Stimulated activated CD4-positive, alpha-beta T cell treated with anti-CD3 and anti-CD28 coated beads, Interleukin-4, amount 100 ng/mL, for 24 hours (primary cell): ENCODE data around the gene RIPK4.

ENCODE experiments used
- DNase-seq: peaks from one replicate; pipeline ENCODE4 v3.0.0-alpha.2; 2020

Gene RIPK4

DNA sequence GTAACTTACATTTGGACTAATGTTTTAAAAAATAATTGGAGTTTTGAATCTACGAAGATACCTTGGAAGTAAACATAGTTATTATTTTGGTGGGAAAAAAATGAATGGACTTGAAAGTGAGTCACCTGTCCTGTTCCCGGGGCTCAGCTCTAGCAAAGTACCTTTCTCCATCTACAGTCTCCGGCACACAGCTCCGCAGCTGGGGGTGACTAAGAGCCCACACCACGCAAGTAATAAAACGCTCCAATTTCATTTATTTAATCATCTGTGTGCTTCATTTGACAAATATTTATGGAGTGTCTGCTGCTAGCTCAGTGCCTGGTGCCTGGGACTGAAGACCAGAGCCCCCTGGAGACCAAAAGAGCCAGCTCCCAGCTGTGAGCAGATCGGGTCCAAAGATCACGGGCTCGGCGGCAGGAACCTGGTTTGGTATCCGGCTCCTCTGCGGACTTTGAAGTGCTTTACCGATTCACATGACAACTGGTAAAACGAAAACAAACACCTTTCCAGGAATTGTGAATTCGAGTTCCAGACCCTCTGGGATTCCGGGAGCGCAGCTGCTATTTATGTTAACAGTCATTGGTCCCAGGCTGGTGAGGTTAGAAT is 1.7 kb upstream of the RIPK4 start:
- no peak for DNase-seq

- no peak for DNase-seq
Measured at GRCh38 chr21:41767606-41768436, 969 bp upstream of the RIPK4 start.

GRCh38 chr21:41765973-41766882 is 624 bp downstream of the RIPK4 start:
- DNase-seq, result no peak

- no peak for DNase-seq
Measured at GRCh38 chr21:41765420-41765821, 1.4 kb downstream of the RIPK4 start.

GRCh38 chr21:41764558-41765419 is 2.1 kb downstream of the RIPK4 start:
- DNase-seq, result no peak

- DNase-seq, result no peak
Measured at GRCh38 chr21:41763996-41764395, 2.9 kb downstream of the RIPK4 start.

- DNase-seq, result no peak
Measured at GRCh38 chr21:41763398-41763931, 3.4 kb downstream of the RIPK4 start.

DNA sequence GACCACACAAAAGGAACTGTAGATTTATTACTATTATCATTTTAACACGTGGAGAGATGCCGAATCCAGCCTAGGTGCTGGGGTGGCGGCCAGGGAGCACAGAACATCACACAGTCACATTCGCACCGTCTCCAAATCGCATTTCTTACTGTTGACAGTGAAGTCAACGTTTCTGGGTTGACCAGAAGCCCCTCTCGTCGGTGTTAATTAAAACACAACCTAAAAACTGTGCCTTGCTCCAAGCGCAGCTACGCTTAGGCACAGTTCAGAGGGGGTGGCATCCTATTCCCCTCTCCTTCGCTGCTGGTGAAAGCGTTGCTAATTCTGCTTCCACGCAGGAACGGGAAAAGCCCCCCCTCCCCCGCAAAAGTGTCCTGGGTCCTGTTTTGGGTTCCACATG is 4.1 kb downstream of the RIPK4 start:
- DNase-seq, result no peak

DNA sequence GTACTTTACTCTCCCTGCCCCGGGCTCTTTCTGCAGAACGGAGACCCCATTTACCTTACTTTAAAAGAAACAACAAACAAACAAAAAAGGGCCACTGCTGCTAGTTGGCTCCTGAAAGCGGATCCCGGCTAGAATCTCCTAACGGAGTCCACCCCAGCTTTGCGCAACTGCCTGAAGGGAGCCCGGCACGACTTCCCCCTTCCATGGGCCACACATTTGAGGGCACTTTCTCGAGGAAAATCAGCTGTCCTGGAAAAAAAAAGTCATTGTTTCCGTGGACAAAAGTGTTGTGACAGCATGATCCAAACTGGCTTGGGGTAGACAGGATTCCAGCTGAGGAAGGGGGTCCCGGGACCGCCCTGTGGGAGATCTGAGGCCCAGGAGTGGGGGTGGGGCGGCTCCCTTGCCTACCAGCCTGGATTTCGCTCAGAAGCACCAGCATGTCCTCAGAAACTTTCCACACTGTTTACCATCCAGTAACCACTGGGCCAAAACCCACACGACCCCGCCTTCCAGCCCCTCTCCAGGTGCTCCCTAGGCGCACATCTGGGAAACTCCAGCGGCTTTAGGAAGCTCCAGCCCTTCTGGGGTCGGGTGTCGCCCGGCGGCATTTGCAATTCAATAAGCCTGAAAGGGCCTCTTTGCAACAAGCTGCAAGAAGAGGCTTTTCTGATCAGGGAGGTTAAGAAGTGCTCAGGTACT is 4.8 kb downstream of the RIPK4 start:
- no peak for DNase-seq

DNA sequence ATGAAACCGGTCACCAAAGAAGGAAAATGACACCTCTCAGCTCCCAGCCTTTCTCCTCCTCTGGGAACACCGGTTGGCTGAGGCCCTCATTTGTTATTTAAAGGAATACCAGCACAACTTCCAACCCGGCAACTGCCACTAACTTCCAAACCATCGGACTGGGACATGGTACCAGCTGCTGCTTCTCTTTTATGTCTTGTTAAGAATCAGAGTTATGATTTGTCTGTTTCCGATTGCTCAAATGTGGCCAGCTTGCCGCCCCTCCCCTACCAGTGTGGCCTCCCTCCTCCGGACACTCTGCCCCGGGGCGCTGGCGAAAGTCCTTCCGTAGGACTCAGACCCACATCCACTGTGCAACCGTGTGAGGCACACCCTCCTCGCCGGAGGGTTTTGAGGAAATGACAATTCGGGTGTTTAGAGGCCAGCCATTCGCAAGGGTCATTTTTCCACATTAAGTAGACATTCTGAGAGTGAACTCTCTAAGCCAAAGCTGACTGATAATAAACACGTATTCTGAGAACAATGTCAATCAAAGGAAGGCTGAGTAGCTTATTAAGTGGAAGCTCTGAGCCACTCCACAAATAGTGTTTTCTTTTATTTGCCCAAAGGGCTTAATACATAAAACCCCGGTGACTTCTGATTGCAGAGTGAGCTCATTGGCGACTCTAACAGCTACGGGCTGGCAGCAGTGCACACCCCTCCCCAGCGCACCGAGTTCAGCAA is 5.5 kb downstream of the RIPK4 start:
- DNase-seq, result no peak

DNA sequence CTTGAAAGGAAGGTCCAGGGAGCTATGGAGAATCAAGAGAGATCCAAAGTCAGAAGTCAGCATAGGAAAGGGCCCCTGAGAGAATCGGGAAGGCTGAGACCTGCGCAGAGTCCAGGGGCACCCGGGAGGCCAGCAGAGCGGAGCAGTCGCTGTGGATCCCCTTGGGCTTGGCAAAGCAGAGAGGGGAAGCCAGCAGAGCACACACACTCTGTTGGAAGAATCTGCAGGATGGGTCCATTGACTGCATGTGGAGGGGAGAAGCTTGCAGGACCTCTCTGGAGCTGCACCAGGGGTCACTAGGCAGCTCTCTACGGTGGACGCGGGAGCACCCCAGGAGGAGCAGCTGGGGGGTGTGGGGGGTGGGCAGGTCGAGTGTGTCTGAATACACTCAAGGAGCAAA is 6.4 kb downstream of the RIPK4 start:
- DNase-seq, result no peak

GRCh38 chr21:41759926-41760325 is 6.9 kb downstream of the RIPK4 start:
- no peak for DNase-seq

DNA sequence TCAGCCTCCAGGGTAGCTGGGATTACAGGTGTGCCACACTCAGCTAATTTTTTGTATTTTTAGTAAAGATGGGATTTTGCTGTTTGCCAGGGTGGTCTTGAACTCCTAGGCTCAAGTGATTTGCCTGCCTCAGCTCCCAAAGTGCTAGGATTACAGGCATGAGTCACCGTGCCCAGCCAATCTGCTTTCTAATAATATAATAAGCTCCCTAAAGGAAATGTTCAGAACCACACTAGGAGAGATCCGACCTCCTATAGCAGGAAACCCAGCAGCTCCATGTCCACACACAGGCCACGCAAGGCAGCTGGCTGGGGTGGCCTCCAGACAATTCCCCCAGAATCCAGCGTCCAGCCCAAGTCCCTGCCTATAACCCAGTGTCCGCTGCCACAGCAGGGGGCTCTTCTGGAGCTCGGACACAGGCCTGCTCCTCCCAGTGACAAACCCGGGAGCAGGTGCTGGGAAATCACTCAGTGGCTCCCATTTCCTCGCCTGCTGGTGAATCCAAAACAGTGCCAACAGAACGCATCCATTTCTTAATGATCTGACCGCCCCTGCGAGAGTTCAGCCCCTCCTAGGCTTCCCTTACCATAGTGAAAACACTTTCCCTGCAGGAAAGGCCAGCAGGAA is 7.5 kb downstream of the RIPK4 start:
- no peak for DNase-seq

GRCh38 chr21:41758550-41758949 is 8.3 kb downstream of the RIPK4 start:
- no peak for DNase-seq

DNA sequence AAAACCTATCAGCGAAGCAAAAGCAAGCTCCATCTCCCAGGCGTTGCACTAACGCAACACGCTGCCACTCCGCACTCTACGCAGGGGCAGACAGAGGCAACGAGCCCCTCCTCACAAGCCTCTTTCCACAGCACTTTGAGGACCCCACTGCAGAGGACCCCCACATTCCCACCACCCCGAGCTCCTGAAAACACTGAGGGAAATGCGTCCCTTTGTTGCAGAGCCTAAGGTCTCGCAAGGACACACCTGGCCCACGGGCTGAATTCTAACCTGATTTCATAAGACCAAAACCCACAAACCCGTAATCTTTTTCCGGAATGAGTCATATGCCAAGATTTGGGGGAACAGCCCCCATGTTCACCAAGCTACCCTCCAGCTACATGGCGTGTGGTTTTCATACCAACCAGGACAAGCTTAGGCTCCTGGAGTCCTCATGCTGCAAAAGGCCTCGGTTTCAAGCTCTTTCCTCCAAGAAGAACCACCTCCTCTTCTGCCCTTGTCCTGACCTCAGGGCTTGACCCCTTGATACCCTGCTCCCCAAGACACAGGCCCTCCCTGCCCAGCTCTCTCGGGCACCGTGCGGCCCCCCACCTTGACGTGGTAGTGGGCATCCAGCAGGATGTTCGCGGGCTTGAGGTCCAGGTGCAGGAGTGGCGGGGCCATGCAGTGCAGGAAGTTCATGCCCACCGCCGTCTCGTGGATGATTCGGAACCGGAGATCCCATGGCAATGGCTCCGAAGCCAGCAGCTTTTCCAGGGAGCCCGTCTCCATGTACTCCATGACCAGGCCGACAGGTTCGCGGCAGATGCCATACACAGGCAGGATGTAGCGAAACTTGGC is 10.7 kb downstream of the RIPK4 start:
- no peak for DNase-seq

GRCh38 chr21:41755258-41755933 is 11.5 kb downstream of the RIPK4 start:
- no peak for DNase-seq

DNA sequence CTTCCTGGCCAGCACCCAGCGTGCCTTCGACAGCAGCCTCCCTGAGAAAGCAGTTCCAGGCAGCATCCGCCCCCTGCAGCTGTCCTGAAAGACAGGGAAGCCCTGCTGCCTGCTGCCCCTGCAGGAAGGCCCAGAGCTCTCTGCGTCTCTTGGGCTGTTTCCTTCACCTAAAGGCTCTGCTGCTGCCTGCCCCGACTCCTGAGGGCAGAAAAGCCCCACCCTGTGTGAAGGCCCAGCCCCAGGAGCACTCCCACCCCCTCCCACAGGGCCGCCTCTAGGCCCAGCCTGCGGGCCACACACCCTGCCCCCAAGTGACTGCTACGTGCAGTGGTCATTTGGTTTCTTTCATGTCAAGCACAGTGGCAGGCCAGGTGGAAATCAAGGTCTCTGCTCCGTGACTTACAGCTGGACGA is 12.4 kb downstream of the RIPK4 start:
- DNase-seq, result no peak

GRCh38 chr21:41753006-41753898 is 13.6 kb downstream of the RIPK4 start:
- no peak for DNase-seq
